ENCODE measurements around the gene CCL22. TPM values are rescaled to one million over a fixed set of nuclear protein-coding genes. Genes with fewer than 3 reads are reported as not detected.
A peak's percentile ranks its signal among the peaks of the same experiment; 100 is the strongest.

Gene CCL22
- total RNA-seq, 4 donors from 2014 or later: 0.40 to 3.3 TPM; not detected in 2

- Histone ChIP-seq H3K27me3 (no peaks in the 10 kb centered on the region), H3K4me1 (peaks cover 4 to 15% (median 5%) of the 10 kb centered on the region in 4 donors), H3K36me3 (no peaks in the 10 kb centered on the region), H3K27ac (peak overlapping the region in 1 of 4 donors; percentile 20), H3K4me3 (no peak overlapping the region), H3K9me3 (no peaks in the 10 kb centered on the region)
- no peak for TF ChIP-seq POLR2A (IDR thresholded peaks at IDR 0.05)
- DNase-seq: no peak
These were observed 18.7 kb downstream of the CCL22 start for GRCh38 chr16:57377080-57377841.

- TF ChIP-seq POLR2A (IDR thresholded peaks at IDR 0.05): no peak
- TF ChIP-seq, protein P1, sequence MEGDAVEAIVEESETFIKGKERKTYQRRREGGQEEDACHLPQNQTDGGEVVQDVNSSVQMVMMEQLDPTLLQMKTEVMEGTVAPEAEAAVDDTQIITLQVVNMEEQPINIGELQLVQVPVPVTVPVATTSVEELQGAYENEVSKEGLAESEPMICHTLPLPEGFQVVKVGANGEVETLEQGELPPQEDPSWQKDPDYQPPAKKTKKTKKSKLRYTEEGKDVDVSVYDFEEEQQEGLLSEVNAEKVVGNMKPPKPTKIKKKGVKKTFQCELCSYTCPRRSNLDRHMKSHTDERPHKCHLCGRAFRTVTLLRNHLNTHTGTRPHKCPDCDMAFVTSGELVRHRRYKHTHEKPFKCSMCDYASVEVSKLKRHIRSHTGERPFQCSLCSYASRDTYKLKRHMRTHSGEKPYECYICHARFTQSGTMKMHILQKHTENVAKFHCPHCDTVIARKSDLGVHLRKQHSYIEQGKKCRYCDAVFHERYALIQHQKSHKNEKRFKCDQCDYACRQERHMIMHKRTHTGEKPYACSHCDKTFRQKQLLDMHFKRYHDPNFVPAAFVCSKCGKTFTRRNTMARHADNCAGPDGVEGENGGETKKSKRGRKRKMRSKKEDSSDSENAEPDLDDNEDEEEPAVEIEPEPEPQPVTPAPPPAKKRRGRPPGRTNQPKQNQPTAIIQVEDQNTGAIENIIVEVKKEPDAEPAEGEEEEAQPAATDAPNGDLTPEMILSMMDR (IDR thresholded peaks at IDR 0.05): no peak
- Histone ChIP-seq H3K4me1 (peaks cover 4 to 18% (median 9%) of the 10 kb centered on the region in 4 donors), H3K4me3 (no peak overlapping the region), H3K36me3 (no peaks in the 10 kb centered on the region), H3K9me3 (no peaks in the 10 kb centered on the region), H3K27ac (no peak overlapping the region), H3K27me3 (no peaks in the 10 kb centered on the region)
- DNase-seq: no peak
These were observed 21.0 kb downstream of the CCL22 start for GRCh38 chr16:57379579-57379978.

GRCh38 chr16:57380671-57381462 lies 22.3 kb downstream of the CCL22 start:
- Histone ChIP-seq H3K4me1 (peaks cover 4 to 23% (median 10%) of the 10 kb centered on the region in 4 donors), H3K4me3 (no peak overlapping the region), H3K27ac (no peak overlapping the region), H3K36me3 (no peaks in the 10 kb centered on the region), H3K9me3 (no peaks in the 10 kb centered on the region), H3K27me3 (no peaks in the 10 kb centered on the region)
- TF ChIP-seq, protein P1 (IDR thresholded peaks at IDR 0.05): no peak
- no peak for TF ChIP-seq POLR2A (IDR thresholded peaks at IDR 0.05)
- DNase-seq: no peak

- no peaks in the 10 kb centered on the region for H3K27me3 ChIP-seq
- DNase-seq: no peak
- no peaks in the 10 kb centered on the region for H3K9me3 ChIP-seq
- no peak overlapping the region for H3K27ac ChIP-seq
- no peaks in the 10 kb centered on the region for H3K36me3 ChIP-seq
- H3K4me1 ChIP-seq: peaks cover 4 to 22% (median 10%) of the 10 kb centered on the region in 4 donors
- TF ChIP-seq POLR2A (IDR thresholded peaks at IDR 0.05): no peak
- TF ChIP-seq, protein P1 (IDR thresholded peaks at IDR 0.05): no peak
- no peak overlapping the region for H3K4me3 ChIP-seq
These were observed 23.4 kb downstream of the CCL22 start for GRCh38 chr16:57381791-57382534.

GRCh38 chr16:57382535-57383275 lies 24.1 kb downstream of the CCL22 start:
- Histone ChIP-seq H3K36me3 (no peaks in the 10 kb centered on the region), H3K27ac (no peak overlapping the region), H3K4me3 (no peak overlapping the region), H3K4me1 (peaks cover 4 to 15% (median 10%) of the 10 kb centered on the region in 4 donors), H3K9me3 (no peaks in the 10 kb centered on the region), H3K27me3 (no peaks in the 10 kb centered on the region)
- TF ChIP-seq, protein P1 (IDR thresholded peaks at IDR 0.05): no peak
- TF ChIP-seq POLR2A (IDR thresholded peaks at IDR 0.05): no peak
- DNase-seq: no peak
